GM18507 (cell line): ENCODE measurements around the gene TNPO1.

Experiments used
- DNase-seq: peaks from one replicate; pipeline ENCODE4 v3.0.0; 2011; ENCODE audit warnings: low read depth; ENCODE audit not compliant: insufficient read length; ENCODE audit errors: extremely low spot score
- FAIRE-seq: peaks from 2 replicates; lab custom pipeline; 2011; peaks lifted over from hg19 to GRCh38; lab: Jason Lieb, UNC

TNPO1 gene

GRCh38 chr5:72848474-72849428, 32.3 kb downstream of the TNPO1 start:
- DNase-seq, result peak; percentile 43
- FAIRE-seq, result peak; percentile 77

DNA sequence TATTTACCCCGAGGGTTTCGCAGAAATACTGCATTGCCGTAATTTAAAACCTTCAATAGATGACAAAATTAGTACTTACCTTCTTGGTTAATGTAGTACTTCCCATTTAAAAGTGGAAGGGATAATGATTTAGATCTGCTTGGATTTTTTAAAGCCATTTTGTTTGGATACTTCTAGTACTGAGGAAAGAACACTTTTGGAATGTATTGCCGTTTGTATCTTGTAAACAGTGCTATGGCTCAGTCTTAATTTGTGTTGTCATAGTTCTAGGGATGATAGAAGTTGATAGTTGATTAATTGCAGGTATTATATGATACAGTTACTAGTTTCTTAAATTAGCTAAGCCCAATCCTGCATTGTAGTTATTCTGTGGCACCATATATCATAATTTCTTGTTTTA, 33.1 kb downstream of the TNPO1 start:
- FAIRE-seq, result peak; percentile 9
- no peak for DNase-seq

- DNase-seq, result no peak
- peak; percentile 41 for FAIRE-seq
These were observed 33.7 kb downstream of the TNPO1 start for GRCh38 chr5:72850113-72850512.

DNA sequence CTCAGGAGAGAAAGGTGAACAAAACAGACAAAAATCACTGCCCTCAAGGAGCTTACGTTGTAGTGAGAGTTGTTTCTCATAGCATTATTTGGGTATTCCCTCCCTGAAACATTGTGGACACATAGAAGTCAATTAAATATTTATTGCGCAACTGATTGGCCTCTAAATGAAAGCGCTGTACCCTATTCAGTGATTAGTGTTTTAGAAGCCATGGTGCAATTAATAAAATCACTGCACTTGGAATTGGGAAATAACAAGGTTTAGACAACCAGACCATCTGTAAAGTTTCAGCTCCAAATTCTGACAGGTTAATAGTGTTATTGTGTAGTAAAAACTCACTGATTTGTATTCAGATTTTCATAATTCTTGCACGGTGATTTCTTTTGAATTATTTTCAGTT, 35.9 kb downstream of the TNPO1 start:
- no peak for FAIRE-seq
- no peak for DNase-seq

GRCh38 chr5:72854419-72854818, 38.0 kb downstream of the TNPO1 start:
- DNase-seq, result no peak
- peak; percentile 50 for FAIRE-seq

DNA sequence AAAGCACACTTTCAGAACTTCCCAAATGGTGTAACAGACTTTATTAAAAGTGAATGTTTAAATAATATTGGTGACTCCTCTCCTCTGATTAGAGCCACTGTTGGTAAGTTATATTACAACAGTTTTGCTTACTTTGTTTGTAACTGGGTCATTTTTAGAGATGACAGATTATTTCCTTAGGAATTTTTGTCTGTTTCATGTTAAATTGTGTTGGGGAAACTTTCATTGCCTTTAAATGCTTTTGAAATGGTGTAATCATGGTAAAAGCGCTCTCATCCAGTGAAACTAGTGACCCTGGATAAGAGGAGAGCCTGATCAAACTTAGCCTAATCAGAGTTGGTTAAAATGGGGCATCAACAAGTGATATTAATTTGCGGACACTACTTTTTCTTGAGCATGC, 39.4 kb downstream of the TNPO1 start:
- DNase-seq, result no peak
- FAIRE-seq, result no peak

DNA sequence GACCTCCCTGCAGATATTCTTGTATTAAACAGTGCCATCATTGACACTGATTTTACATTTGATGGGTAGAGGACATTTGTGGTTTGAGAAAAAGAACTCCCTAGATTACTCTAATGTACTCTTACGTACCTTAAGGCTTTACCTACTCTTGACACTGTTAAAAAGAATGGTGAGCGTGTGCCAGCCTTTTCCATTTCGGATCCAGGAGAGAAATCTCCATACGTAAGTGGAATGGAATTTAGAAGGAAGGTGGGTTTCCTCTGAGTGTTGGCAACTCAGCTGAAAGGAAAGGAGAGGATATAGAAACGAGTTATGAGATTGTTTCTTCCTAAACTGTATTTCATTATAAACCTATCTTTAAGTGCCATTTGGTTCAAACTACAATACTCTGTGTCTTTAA, 40.9 kb downstream of the TNPO1 start:
- FAIRE-seq (peak; percentile 5), DNase-seq (no peak)

DNA sequence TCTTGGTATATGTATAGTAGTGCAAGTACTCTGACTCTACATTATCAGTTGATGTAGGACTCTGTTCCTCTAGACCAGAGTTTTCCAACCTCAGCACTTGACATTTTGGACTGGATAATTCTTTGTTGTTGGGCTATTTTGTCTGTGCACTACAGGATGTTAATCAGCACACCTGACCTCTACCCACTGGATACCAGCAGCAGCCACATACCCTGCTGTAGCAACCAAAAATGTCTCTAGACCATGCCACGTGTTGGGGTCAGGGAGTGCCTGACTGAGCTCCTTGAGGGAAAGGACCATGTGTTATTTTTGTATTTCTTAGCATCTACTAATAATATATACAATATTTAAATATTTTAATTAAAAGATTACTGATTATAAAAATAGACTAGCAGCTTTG, 42.7 kb downstream of the TNPO1 start:
- DNase-seq (no peak), FAIRE-seq (no peak)

GRCh38 chr5:72860499-72860898, 44.0 kb downstream of the TNPO1 start:
- no peak for DNase-seq

GRCh38 chr5:72871366-72872024, 55.0 kb downstream of the TNPO1 start:
- no peak for FAIRE-seq
- no peak for DNase-seq

More at GRCh38 chr5:72860499-72860898, 44.0 kb downstream of the TNPO1 start:
- no peak for FAIRE-seq

DNA sequence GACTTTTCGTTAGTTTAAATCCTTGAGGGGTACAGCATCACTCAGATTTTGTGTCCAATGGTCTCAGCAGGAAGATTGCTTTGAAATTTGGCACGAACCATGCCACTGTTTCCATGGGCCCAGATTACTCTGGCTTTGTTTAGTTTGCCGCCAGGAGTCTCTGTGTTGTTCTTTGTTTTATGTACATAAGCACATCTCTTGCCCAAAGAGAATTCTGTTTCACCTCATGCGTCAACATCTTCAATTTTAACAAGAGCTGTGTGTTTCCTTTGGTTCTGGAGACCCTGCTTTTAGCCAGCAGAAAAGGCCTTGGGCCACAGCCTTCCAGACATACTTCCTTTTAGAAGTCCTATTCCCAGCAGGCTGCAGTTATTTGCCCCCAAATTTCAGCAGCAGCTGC, 62.4 kb downstream of the TNPO1 start:
- no peak for FAIRE-seq
- no peak for DNase-seq

DNA sequence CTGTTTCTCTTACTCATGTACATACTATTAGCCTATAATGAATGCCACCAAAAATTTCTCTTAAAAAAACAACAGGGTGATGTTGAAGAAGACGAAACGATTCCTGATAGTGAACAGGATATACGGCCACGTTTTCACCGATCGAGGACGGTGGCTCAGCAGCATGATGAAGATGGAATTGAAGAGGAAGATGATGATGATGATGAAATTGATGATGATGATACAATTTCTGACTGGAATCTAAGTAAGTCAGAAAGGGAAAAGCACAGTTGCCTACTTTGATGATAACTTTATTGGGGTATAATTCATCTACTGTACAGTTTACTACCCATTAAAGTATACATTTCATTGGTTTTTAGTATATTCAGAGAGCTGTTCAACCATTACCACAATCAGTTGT, 66.5 kb downstream of the TNPO1 start:
- FAIRE-seq (no peak), DNase-seq (no peak)

DNA sequence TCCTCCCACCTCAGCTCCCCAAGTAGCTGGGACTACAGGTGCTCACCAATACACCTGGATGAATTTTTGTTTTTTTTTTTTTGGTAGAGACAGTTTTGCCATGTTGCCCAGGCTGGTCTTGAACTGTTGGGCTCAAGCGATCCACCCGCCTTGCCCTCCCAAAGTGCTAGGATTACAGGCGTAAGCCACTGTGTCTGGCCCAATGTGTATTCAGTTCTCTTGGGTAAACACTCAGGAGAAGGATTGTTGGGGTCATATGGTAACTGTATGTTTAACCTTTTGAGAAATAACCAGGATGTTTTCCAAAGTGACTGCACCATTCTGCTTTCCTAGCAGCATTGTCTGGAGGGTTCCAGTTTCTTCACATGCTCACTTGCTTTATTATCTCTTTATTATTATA, 67.4 kb downstream of the TNPO1 start:
- DNase-seq, result no peak
- FAIRE-seq, result no peak

GRCh38 chr5:72884892-72885291, 68.4 kb downstream of the TNPO1 start:
- no peak for FAIRE-seq
- DNase-seq, result no peak

DNA sequence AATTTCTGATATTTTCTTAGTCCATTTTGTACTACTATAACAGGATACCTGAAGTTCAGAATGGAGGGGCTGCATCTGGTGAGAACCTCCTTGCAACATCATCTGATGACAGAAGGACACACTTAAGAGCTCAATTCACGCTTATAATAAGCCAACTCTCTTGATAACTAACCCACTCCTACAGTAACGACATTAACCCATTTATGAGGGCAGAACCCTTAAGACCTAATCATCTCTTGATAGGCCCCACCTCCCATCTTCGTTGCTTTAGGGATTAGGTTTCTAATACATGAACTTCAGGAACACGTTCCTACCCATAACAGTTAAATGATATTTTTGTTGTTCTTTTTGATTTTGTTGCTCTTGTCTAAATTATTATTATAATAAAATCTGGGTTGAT, 69.4 kb downstream of the TNPO1 start:
- FAIRE-seq (no peak), DNase-seq (no peak)

GRCh38 chr5:72888595-72888994, 72.1 kb downstream of the TNPO1 start:
- DNase-seq (no peak), FAIRE-seq (no peak)

GRCh38 chr5:72889324-72889723, 72.9 kb downstream of the TNPO1 start:
- DNase-seq (no peak), FAIRE-seq (no peak)

GRCh38 chr5:72892846-72893245, 76.4 kb downstream of the TNPO1 start:
- FAIRE-seq, result no peak
- no peak for DNase-seq

DNA sequence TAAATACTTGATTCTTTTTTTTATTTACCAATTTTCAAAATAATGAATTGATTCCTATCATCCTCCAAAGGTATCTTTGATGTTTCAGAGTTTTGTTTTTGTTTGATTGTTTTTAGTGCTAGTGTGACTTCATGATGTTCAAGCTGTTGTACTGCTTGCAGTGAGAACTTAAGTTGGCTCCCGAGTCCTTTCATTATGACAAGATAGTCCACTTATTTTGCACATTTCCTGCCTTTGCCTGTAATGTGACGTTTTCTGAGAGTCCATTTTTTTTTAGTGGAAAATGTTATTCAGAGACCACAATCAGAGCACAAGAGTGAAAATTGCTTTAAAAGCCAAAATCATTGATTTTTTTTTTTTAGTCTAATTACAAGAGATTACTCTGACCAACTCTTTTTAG, 79.3 kb downstream of the TNPO1 start:
- FAIRE-seq, result no peak
- DNase-seq, result no peak

- FAIRE-seq (no peak), DNase-seq (no peak)
These were observed 90.3 kb downstream of the TNPO1 start for GRCh38 chr5:72906806-72907205.

- FAIRE-seq, result no peak
- no peak for DNase-seq
These were observed 92.2 kb downstream of the TNPO1 start for GRCh38 chr5:72908664-72909063.
